DOHH2 (cell line): ENCODE measurements around the gene PTS.
"Not testable (repeated sequence)": the region's sequence is repeated elsewhere in the genome, so short reads cannot be mapped to it uniquely, and the experiment has no call there.

Source experiments
- H3F3A ChIP-seq: fragments of 200-600 bp; sonication (generic), shearing (Covaris generic); 2 replicates; pipeline ENCODE4 v1.6.0; 2016; ENCODE audit warnings: antibody characterized with exemption, mild to moderate bottlenecking; ENCODE audit not compliant: control insufficient read depth, insufficient read depth
- H3K27ac ChIP-seq: fragments of 200-600 bp; sonication (generic); 2 replicates; pipeline ENCODE4 v1.5.1; 2014; ENCODE audit warnings: low read depth, mild to moderate bottlenecking, low read length, moderate library complexity
- H3K27me3 ChIP-seq: fragments of 200-600 bp; sonication (generic); 2 replicates; pipeline ENCODE4 v1.6.1; 2014; ENCODE audit warnings: mild to moderate bottlenecking, low read length, mixed read lengths; ENCODE audit not compliant: control insufficient read depth
- H3K36me3 ChIP-seq: fragments of 200-600 bp; sonication (generic); 2 replicates; pipeline ENCODE4 v1.6.1; 2014; ENCODE audit warnings: mild to moderate bottlenecking, low read length, moderate library complexity, mixed read lengths; ENCODE audit not compliant: control insufficient read depth
- H3K4me1 ChIP-seq: fragments of 200-600 bp; sonication (generic); 2 replicates; pipeline ENCODE4 v1.6.1; 2014; ENCODE audit warnings: mild to moderate bottlenecking, low read length, mixed read lengths; ENCODE audit not compliant: control insufficient read depth
- H3K4me2 ChIP-seq: fragments of 200-600 bp; sonication (generic); 2 replicates; pipeline ENCODE4 v1.6.0; 2014; ENCODE audit warnings: mild to moderate bottlenecking, low read length, moderate library complexity
- H3K4me3 ChIP-seq: fragments of 200-600 bp; sonication (generic); 2 replicates; pipeline ENCODE4 v1.5.1; 2014; ENCODE audit warnings: mild to moderate bottlenecking, low read length, mixed read lengths
- H3K79me2 ChIP-seq: fragments of 200-600 bp; sonication (generic); 2 replicates; pipeline ENCODE4 v1.6.1; 2014; ENCODE audit warnings: mild to moderate bottlenecking, low read length, mixed read lengths; ENCODE audit not compliant: control insufficient read depth
- H3K9me2 ChIP-seq: fragments of 200-600 bp; sonication (generic); replicated peaks from 2 replicates; pipeline ENCODE4 v1.6.1; 2014; ENCODE audit warnings: mild to moderate bottlenecking, low read length, mixed read lengths; ENCODE audit not compliant: control insufficient read depth
- H3K9me3 ChIP-seq: fragments of 200-600 bp; sonication (generic); 2 replicates; pipeline ENCODE4 v1.6.1; 2014; ENCODE audit warnings: antibody characterized with exemption, low read length, mixed read lengths; ENCODE audit not compliant: control insufficient read depth, insufficient read depth
- H4K20me1 ChIP-seq: fragments of 200-600 bp; sonication (generic); 2 replicates; pipeline ENCODE4 v1.6.0; 2014; ENCODE audit warnings: low read depth, mild to moderate bottlenecking, antibody characterized with exemption, low read length, moderate library complexity; ENCODE audit not compliant: control insufficient read depth, insufficient read depth
- CTCF ChIP-seq: fragments of 200-600 bp; sonication (generic); IDR thresholded peaks from one replicate; pipeline ENCODE4 v1.5.1; 2014; ENCODE audit warnings: antibody characterized with exemption, mild to moderate bottlenecking, low read depth, low read length; ENCODE audit not compliant: poor library complexity, severe bottlenecking
- EZH2phosphoT487 ChIP-seq: fragments of 200-600 bp; sonication (generic); IDR thresholded peaks from 2 replicates; pipeline ENCODE4 v1.6.1; 2017; ENCODE audit warnings: borderline replicate concordance, mild to moderate bottlenecking, antibody characterized with exemption, low read length, moderate library complexity, mixed read lengths

PTS gene

GRCh38 chr11:112196519-112197087 is 29.6 kb upstream of the PTS start:
- Histone ChIP-seq H3K27me3 (peaks cover 18% of the 10 kb centered on the region), H3K27ac (no peak overlapping the region), H3K9me3 (no peaks in the 10 kb centered on the region), H3K4me1 (peaks cover 7% of the 10 kb centered on the region), H3K4me3 (no peak overlapping the region), H4K20me1 (no peaks in the 10 kb centered on the region), H3K79me2 (no peaks in the 10 kb centered on the region), H3K9me2 (no peaks in the 10 kb centered on the region), H3K4me2 (no peak overlapping the region), H3K36me3 (no peaks in the 10 kb centered on the region), H3F3A (no peaks in the 10 kb centered on the region)
- TF ChIP-seq CTCF (no peak), EZH2phosphoT487 (no peak)

- H3K27ac ChIP-seq, H3K4me2 ChIP-seq, H3K36me3 ChIP-seq, H4K20me1 ChIP-seq, H3K4me3 ChIP-seq, H3F3A ChIP-seq, H3K79me2 ChIP-seq, H3K9me2 ChIP-seq, H3K9me3 ChIP-seq, H3K4me1 ChIP-seq: not testable (repeated sequence)
- H3K27me3 ChIP-seq = peaks cover 15% of the 10 kb centered on the region
Measured at GRCh38 chr11:112199101-112199500, 27.1 kb upstream of the PTS start.

- no peaks in the 10 kb centered on the region for H3K36me3 ChIP-seq
- H3K27ac ChIP-seq = no peak overlapping the region
- no peak for TF ChIP-seq EZH2phosphoT487
- TF ChIP-seq CTCF = no peak
Measured at GRCh38 chr11:112200252-112200651, 26.0 kb upstream of the PTS start.

GRCh38 chr11:112206071-112206470 is 20.2 kb upstream of the PTS start:
- Histone ChIP-seq H3K36me3 (no peaks in the 10 kb centered on the region), H3K27me3 (peaks cover 17% of the 10 kb centered on the region), H3K4me3 (no peak overlapping the region), H3K9me2 (no peaks in the 10 kb centered on the region), H3K79me2 (no peaks in the 10 kb centered on the region), H3K4me1 (no peaks in the 10 kb centered on the region), H3K27ac (no peak overlapping the region), H3K4me2 (no peak overlapping the region), H3F3A (no peaks in the 10 kb centered on the region), H4K20me1 (no peaks in the 10 kb centered on the region), H3K9me3 (no peaks in the 10 kb centered on the region)
- TF ChIP-seq EZH2phosphoT487 (no peak), CTCF (no peak)

More at GRCh38 chr11:112200252-112200651, 26.0 kb upstream of the PTS start:
- no peak overlapping the region for H3K4me2 ChIP-seq
- no peaks in the 10 kb centered on the region for H3F3A ChIP-seq
- H4K20me1 ChIP-seq = no peaks in the 10 kb centered on the region
- H3K9me2 ChIP-seq = no peaks in the 10 kb centered on the region
- peaks cover 15% of the 10 kb centered on the region for H3K27me3 ChIP-seq
- peaks cover 7% of the 10 kb centered on the region for H3K4me1 ChIP-seq
- H3K9me3 ChIP-seq = no peaks in the 10 kb centered on the region
- H3K79me2 ChIP-seq = no peaks in the 10 kb centered on the region
- no peak overlapping the region for H3K4me3 ChIP-seq
